Loucy (cell line): Measurements from ENCODE around the gene SLC6A12.
A peak's percentile ranks its signal among the peaks of the same experiment; 100 is the strongest.

Experiments
- H2AFZ ChIP-seq: fragments of 200-600 bp; sonication (generic); 2 replicates; pipeline ENCODE4 v1.6.0; 2016; ENCODE audit warnings: antibody characterized with exemption, mild to moderate bottlenecking, low read length, moderate library complexity
- H3F3A ChIP-seq: fragments of 200-600 bp; 2 replicates; pipeline ENCODE4 v1.6.0; 2016; ENCODE audit warnings: antibody characterized with exemption, low read depth, mild to moderate bottlenecking
- H3K27me3 ChIP-seq: fragments of 200-600 bp; sonication (generic); 2 replicates; pipeline ENCODE4 v1.6.1; 2014; ENCODE audit warnings: low read length, mild to moderate bottlenecking; ENCODE audit not compliant: insufficient read depth, poor library complexity, severe bottlenecking
- H3K36me3 ChIP-seq: fragments of 200-600 bp; sonication (generic); 2 replicates; pipeline ENCODE4 v1.6.1; 2016; ENCODE audit warnings: low read length; ENCODE audit not compliant: insufficient read depth
- H3K4me1 ChIP-seq: fragments of 200-600 bp; sonication (generic); 2 replicates; pipeline ENCODE4 v1.5.1; 2014; ENCODE audit warnings: low read length, mild to moderate bottlenecking; ENCODE audit not compliant: insufficient read depth, poor library complexity, severe bottlenecking
- H3K4me2 ChIP-seq: fragments of 200-600 bp; sonication (generic); 2 replicates; pipeline ENCODE4 v1.6.0; 2014; ENCODE audit warnings: antibody characterized with exemption, low read length, low read depth, mild to moderate bottlenecking; ENCODE audit not compliant: poor library complexity, severe bottlenecking
- H3K4me3 ChIP-seq: fragments of 200-600 bp; sonication (generic); 2 replicates; pipeline ENCODE4 v1.5.1; 2014; ENCODE audit warnings: low read length, mild to moderate bottlenecking, mixed read lengths; ENCODE audit not compliant: poor library complexity, severe bottlenecking
- H3K79me2 ChIP-seq: fragments of 200-600 bp; sonication (generic); 2 replicates; pipeline ENCODE4 v1.6.1; 2014; ENCODE audit warnings: low read length; ENCODE audit not compliant: insufficient read depth
- H3K9ac ChIP-seq: fragments of 200-600 bp; sonication (generic); 2 replicates; pipeline ENCODE4 v1.6.0; 2014; ENCODE audit warnings: mild to moderate bottlenecking, low read depth, low read length, moderate library complexity; ENCODE audit not compliant: poor library complexity, severe bottlenecking
- H3K9me2 ChIP-seq: fragments of 200-600 bp; sonication (generic); replicated peaks from 2 replicates; pipeline ENCODE4 v1.6.1; 2016; ENCODE audit warnings: low read depth, low read length, mixed read lengths
- H3K9me3 ChIP-seq: fragments of 200-600 bp; sonication (generic); 2 replicates; pipeline ENCODE4 v1.6.1; 2014; ENCODE audit warnings: mild to moderate bottlenecking, antibody characterized with exemption, low read length, low read depth; ENCODE audit not compliant: insufficient read depth
- H4K20me1 ChIP-seq: fragments of 200-600 bp; sonication (generic); 2 replicates; pipeline ENCODE4 v1.6.0; 2014; ENCODE audit warnings: antibody characterized with exemption, low read length, mild to moderate bottlenecking; ENCODE audit not compliant: insufficient read depth, poor library complexity, severe bottlenecking
- CTCF ChIP-seq: fragments of 200-600 bp; sonication (generic); conservative IDR thresholded peaks from 2 replicates; pipeline ENCODE4 v1.5.1; 2014; ENCODE audit warnings: mild to moderate bottlenecking, antibody characterized with exemption, low read length
- EZH2phosphoT487 ChIP-seq: fragments of 200-600 bp; IDR thresholded peaks from 2 replicates; pipeline ENCODE4 v1.6.1; 2018; ENCODE audit warnings: antibody characterized with exemption, mild to moderate bottlenecking, moderate library complexity, borderline replicate concordance

The SLC6A12 gene

GRCh38 chr12:174124-174523 is 39.8 kb downstream of the SLC6A12 start:
- no peaks in the 10 kb centered on the region for H4K20me1 ChIP-seq
- H3K9me3 ChIP-seq, result no peaks in the 10 kb centered on the region
- H3K4me3 ChIP-seq, result no peak overlapping the region
- H3F3A ChIP-seq, result no peaks in the 10 kb centered on the region
- H3K9ac ChIP-seq, result no peak overlapping the region
- H3K27me3 ChIP-seq, result no peaks in the 10 kb centered on the region
- peaks cover 80% of the 10 kb centered on the region for H3K4me1 ChIP-seq
- H3K4me2 ChIP-seq, result peak overlapping the region; percentile 90
- H3K79me2 ChIP-seq, result no peaks in the 10 kb centered on the region
- H3K36me3 ChIP-seq, result no peaks in the 10 kb centered on the region
- no peak overlapping the region for H2AFZ ChIP-seq
- H3K9me2 ChIP-seq, result no peaks in the 10 kb centered on the region
- TF ChIP-seq CTCF, result no peak

GRCh38 chr12:172732-173161 is 41.2 kb downstream of the SLC6A12 start:
- Histone ChIP-seq H4K20me1 (no peaks in the 10 kb centered on the region), H3K9ac (peak overlapping the region; percentile 81), H2AFZ (no peak overlapping the region), H3K36me3 (no peaks in the 10 kb centered on the region), H3K4me3 (peak overlapping the region; percentile 12), H3K79me2 (no peaks in the 10 kb centered on the region), H3K4me1 (peaks cover 81% of the 10 kb centered on the region), H3K4me2 (peak overlapping the region; percentile 90), H3K9me2 (no peaks in the 10 kb centered on the region), H3K9me3 (no peaks in the 10 kb centered on the region), H3F3A (no peaks in the 10 kb centered on the region), H3K27me3 (no peaks in the 10 kb centered on the region)
- TF ChIP-seq EZH2phosphoT487, result no peak

DNA sequence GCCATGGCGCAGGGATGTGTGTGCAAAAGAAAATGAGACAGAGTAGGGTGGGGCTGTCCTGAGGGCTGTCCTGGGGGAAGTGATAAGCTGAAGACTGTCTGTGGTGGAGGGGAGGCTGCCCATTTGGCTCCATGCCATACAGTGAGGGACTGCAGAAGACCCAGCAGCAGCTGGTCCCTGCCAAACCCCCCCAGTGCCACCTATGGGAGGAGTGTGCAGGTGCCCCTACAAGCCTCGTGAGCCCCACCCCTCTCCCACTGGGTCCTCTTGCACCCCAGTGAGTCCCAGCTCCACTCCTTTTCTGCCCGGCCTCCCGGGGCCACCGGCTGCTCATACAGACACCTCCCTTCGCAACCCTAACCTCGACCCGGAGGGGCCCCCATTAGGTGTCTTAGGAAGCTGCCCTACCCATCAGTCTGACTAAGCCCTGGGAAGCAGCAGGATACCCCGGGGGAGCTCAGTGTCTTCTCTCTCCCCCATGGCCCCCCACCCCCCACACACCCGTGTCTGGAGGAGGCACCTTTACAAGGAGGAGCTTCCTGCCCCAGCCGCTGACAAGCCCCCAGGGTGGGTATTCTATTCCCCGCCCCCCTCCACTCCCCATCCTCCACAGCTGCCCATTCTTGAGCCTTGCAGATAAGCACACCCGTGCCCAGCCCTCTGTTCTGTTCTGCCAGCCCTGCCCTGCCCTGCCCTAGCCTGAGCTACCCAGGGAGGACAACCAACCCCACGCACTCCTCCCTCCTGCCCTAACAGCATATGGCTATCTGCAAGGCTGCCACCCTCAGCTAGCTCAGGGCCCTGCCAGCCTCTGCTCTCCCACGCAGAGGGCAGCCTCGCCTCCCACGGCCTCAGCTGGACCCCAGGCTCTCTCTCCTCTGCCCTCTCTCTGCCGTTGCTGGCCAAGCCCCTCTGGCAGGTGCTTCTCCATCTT is 41.9 kb downstream of the SLC6A12 start:
- no peaks in the 10 kb centered on the region for H3K36me3 ChIP-seq
- H3K79me2 ChIP-seq, result no peaks in the 10 kb centered on the region
- H3F3A ChIP-seq, result no peaks in the 10 kb centered on the region
- H3K4me1 ChIP-seq, result peaks cover 89% of the 10 kb centered on the region
- H3K9me3 ChIP-seq, result no peaks in the 10 kb centered on the region
- TF ChIP-seq CTCF (no peak), EZH2phosphoT487 (no peak)
- H3K4me3 ChIP-seq, result peak overlapping the region; percentile 12
- peak overlapping the region; percentile 81 for H3K9ac ChIP-seq
- H3K9me2 ChIP-seq, result no peaks in the 10 kb centered on the region
- H3K4me2 ChIP-seq, result peak overlapping the region; percentile 90
- H2AFZ ChIP-seq, result no peak overlapping the region
- no peaks in the 10 kb centered on the region for H4K20me1 ChIP-seq
- no peaks in the 10 kb centered on the region for H3K27me3 ChIP-seq
